Measurements from ENCODE around the gene CCL17.
"Not testable (repeated sequence)": the region's sequence is repeated elsewhere in the genome, so short reads cannot be mapped to it uniquely, and the experiment has no call there.

Gene CCL17

GRCh38 chr16:57395026-57395425, 9.5 kb upstream of the CCL17 start:
- DNase-seq (ENCODE audit: extremely low read depth in 1 of 2, low read depth in 1 of 2), result no peak

GRCh38 chr16:57396786-57397185, 7.8 kb upstream of the CCL17 start:
- no peak for DNase-seq (ENCODE audit: extremely low read depth in 1 of 2, low read depth in 1 of 2)

DNA sequence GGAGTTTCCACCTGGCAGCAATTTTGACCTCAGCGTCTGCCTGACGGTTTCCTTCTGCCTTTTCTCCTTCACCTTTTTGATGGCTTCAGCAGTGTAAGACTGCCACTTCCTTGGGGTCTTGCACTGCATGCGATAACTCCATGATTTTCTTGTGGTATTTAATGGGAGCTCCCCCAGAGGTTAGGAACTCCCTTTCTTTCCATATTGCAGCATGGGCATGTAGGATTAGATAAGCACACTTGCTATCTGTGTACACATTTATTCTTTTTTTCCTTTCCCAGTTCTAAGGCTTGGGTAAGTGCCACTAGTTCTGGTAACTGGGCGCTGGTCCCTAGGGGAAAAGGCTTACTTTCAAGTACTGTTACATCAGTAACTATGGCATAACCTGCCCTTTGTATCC, 7.1 kb upstream of the CCL17 start:
- not testable (repeated sequence) for DNase-seq (ENCODE audit: extremely low read depth in 1 of 2, low read depth in 1 of 2)

DNA sequence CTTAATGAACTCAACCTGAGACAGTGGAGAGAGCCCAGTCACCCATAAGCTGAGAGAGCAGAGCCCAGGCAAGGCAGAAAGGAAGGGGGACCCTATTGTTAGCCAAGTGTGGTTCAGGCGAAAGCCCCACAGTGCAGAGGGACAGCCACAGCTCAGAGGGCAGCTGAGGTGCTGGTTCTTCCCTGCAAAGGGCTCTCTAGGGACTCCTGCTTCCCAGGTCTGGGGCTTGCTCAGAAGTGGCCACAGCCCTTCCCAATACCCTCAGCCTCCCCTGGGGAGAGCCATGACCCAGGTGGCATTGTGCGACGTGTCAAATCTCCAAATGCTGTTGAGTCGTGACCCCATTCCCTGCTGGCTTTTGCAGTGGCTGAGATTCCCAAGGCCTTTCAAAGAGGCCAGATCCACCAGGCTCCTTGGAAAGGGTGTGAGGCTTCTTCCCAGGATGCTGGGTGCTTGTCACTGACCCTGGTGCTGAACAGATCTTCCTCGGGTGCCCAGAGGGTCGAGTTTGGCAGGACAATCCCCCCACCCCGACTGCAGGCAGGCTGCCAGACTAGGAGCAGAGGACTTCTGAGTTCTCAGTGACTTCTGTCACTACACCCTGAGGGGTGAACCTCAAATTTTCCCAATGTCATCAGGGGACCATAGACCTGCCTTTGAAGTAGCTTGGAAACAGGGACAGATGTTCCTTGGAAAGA, 2.5 kb upstream of the CCL17 start:
- no peak for DNase-seq (ENCODE audit: extremely low read depth in 1 of 2, low read depth in 1 of 2)

GRCh38 chr16:57405097-57405496, 530 bp downstream of the CCL17 start:
- no peak for DNase-seq (ENCODE audit: extremely low read depth in 1 of 2, low read depth in 1 of 2)

DNA sequence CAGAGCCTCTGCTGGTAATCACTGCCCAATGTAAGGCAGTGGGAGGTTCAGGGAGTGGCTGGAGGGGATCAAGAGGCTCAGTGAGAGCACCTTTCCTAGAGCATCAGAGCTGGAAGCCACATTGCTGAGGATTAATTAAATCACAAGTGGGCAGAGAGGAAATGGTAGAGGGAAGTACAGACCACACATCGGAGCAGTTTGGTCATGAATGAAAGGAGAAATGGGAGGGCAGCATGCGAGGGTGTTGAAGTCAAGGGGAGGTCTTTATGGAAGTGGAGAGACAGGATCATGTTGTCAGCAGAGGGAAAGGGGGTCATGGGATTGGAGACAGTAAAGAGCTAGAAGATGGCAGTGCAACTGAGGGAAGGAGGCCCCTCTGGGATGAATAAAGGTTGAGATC, 2.3 kb downstream of the CCL17 start:
- no peak for DNase-seq (ENCODE audit: extremely low read depth in 1 of 2, low read depth in 1 of 2)

- no peak for DNase-seq (ENCODE audit: extremely low read depth in 1 of 2, low read depth in 1 of 2)
Observed at GRCh38 chr16:57407521-57408353, 3.2 kb downstream of the CCL17 start.

DNA sequence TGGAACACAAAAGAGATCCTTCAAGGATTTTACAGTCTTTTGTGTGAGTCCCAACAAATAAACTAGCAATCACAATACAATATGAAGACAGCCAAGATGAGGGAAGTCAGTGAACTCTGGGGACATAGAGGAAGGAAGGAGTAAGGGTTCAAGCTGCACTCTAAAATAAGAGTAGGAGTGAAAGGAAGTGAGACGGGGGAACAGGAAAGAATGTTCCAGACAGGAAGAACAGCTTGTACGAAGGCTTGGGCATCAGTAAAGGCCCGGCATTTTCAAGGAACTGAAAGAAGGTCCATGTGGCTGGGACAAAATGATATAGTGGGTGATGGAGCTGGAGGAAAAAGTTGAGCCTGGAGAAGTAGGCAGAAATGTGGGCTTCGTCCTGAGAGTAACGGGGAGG, 4.5 kb downstream of the CCL17 start:
- no peak for DNase-seq (ENCODE audit: extremely low read depth in 1 of 2, low read depth in 1 of 2)

DNA sequence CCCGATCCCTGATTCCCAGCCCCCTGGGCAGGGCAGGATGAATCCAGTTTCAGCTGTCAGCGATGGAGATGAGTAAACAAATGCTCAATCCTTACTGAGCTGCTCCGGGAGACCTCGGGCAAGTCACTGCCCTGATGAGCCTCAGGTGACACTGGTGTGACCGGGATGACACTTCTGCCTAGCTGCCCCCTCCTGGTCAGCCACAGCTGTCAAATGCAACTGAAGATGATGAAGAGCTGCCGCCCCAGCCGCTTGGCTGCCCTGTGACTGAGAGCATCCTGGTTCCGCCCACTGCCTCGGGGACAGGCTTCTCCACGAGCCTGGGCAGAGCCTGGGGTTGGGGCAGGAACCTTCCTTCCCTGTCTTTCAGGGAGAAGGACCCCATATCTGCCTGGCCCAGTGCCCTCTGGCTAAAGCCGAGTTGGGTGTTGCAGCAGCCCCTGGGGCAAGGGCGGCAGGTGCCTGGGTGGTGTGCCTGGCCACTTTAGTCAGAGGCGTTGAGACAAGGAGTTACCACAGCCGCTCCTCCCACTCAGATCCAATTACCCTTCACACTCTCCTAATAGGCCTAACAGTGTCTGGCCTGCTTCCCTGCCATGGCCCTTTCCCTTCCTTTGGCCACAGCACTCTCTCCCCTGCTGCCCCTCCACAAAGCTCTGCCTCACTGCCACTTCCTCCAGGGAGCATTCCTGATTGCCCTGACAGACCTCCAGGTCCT, 5.5 kb downstream of the CCL17 start:
- DNase-seq (ENCODE audit: extremely low read depth in 1 of 2, low read depth in 1 of 2), result no peak

DNA sequence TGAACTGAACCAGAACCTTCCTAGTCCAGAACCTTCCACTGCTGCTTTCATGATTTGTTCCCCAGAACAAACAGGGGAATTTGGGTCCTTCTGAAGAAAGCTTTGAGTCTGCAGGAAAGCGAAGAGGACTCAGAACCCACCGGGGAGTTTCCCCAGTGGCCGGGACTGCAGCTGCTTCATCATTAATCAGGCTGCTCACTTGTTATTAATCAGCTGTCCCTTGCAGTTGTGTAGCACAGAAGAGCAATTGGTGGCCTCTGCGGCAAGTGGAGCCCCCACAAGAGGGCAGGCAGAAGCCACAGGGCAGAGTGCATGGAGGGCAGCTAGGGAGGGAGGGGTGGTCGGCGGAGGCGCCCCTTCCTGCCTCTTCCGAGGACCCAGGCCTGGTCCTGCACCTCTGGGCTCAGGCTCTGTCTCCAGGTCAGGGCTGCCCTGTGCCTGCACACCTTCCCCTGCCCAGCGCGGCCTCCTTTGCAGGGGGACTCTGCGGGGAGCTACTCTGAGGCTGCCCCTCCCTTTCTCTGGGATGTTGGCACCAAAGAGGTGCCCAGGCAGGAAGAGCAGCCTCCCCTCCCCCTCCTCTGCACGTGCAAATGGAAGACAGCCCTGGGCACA, 6.9 kb downstream of the CCL17 start:
- DNase-seq (ENCODE audit: extremely low read depth in 1 of 2, low read depth in 1 of 2), result no peak

GRCh38 chr16:57412584-57412983, 8.0 kb downstream of the CCL17 start:
- no peak for DNase-seq (ENCODE audit: extremely low read depth in 1 of 2, low read depth in 1 of 2)

DNA sequence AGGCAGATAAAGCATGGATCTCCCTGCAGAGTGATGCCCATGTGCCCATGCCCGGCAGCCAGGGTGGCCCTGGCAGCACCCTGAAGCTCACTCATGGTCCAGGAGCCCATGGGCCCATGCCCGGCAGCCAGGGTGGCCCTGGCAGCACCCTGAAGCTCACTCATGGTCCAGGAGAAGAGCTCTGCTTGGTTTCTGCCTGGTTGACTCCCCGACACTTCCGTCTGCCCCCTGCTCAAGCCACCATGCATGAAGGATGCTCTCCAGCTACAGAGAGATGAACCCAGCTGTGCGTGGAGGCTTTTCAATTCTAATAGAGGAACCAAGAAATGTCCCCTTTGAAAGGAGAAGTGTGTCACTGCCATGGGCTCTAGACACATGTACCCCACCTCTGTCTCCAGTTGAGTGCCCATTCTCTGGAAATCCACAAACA, 8.7 kb downstream of the CCL17 start:
- DNase-seq (ENCODE audit: extremely low read depth in 1 of 2, low read depth in 1 of 2), result no peak

- no peak for DNase-seq (ENCODE audit: extremely low read depth in 1 of 2, low read depth in 1 of 2)
Observed at GRCh38 chr16:57413733-57414132, 9.2 kb downstream of the CCL17 start.

DNA sequence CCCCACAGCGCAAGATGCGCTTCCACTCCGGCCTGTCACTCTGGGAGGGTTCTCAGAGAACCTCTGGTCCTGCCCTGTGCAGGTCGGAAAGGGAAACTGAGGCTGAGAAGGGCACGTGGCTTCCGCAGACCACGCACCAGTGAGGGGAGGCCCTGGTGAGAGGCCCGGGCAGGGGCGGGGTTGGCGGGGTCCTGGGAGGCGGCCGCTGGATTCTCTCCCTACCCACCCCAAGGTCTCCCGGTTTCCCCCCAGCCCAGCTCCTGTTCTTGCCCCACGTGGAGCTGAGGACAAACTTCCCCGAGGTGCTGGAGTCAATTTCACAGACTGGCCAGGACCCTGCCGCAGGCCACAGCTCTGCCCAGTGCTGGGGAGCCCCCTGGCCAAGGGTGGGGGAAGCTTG, 11.5 kb downstream of the CCL17 start:
- no peak for DNase-seq (ENCODE audit: extremely low read depth in 1 of 2, low read depth in 1 of 2)

DNA sequence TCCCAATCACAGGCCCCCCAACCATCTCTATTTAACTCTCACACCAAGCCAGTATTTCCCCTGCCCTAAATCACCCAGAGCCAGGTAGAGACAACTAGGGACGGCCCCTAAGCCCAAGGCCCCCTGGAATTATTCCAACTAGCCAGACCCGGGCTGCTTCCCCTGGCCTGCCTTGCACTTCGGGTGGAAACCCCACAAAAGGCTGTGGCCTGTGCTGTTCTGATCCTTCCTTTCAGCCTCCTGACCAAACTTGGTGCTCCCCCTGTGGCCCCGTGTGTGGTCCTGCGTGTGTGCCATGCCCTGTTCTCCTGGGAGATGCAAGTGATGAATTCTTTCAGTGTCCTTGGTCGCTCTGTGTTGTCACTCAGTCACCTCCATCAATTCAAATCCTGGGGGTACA, 14.9 kb downstream of the CCL17 start:
- no peak for DNase-seq (ENCODE audit: extremely low read depth in 1 of 2, low read depth in 1 of 2)

- DNase-seq (ENCODE audit: extremely low read depth in 1 of 2, low read depth in 1 of 2), result no peak
Observed at GRCh38 chr16:57422026-57422944, 17.7 kb downstream of the CCL17 start.

DNA sequence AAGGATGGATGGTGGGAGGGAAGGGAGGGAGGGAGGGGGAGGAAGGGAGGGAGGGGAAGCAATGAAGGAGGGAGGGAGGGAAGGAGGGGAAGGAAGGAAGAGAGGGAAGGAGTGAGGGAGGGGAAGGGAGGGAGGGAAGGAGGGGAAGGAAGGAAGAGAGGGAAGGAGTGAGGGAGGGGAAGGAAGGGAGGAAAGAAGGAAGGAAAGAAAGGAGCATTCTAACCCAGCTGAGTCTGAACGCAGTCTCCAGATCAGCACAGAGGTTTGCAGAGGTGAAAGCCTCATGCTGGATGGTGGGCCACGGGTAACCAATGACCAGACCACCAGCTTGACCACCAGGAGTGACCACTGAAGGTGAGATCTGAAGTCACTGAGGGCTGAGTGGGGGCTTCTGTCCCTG, 18.6 kb downstream of the CCL17 start:
- DNase-seq (ENCODE audit: extremely low read depth in 1 of 2, low read depth in 1 of 2), result no peak

DNA sequence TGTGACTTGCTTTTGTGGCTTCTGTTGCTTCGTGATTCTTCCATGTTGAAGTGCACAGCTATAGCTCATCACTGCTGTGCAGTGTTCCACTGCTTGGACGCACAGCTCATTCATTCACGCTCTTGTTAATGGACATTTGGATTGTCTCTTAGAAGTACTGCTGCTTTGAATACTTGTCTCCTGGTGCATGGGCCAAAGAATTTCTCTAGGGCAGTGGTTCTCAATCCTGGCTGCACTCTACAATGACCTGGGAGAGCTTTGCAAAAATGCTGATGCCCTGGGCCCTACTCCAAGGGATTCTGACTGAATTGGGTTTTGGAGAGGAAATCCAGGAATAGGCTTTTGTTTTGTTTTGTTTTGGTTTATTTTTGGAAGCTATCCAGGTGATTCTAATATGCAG, 20.0 kb downstream of the CCL17 start:
- no peak for DNase-seq (ENCODE audit: extremely low read depth in 1 of 2, low read depth in 1 of 2)

DNA sequence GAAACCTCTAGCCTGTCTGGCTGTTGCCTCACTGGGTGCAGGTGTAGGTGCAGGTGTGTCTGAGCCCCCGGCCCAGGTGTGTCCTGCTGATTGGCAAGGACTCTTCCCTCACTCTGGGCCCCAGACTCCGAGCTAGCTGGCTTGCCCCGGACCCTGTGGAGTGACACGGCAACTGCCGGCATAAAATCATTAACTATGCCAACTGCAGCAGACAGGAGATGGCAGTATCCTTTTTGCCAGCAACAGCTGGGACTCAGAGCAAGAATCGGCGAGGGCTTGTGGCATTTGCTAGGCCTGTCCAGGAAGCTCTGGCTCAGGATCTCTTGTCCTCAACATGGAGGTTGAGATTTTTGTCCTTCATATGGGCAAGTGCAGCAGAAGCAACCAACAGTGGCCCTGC, 21.8 kb downstream of the CCL17 start:
- no peak for DNase-seq (ENCODE audit: extremely low read depth in 1 of 2, low read depth in 1 of 2)

DNA sequence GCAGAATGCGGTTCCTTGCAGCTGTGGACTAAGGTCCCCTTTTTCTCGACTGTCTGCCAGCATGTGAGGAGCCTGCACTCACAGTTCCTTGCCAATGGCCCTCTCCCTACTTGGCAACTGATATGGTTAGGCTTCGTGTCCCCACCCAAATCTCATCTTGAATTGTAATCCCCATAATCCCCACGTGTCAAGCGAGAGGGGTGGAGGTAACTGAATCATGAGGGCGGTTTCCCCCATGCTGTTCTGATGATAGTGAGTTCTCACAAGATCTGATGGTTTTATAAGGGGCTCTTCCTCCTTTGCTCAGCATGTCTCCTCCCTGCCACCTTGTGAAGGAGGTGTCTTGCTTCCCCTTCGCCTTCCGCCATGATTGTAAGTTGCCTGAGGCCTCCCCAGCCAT, 22.7 kb downstream of the CCL17 start:
- DNase-seq (ENCODE audit: extremely low read depth in 1 of 2, low read depth in 1 of 2), result no peak

Measured in stimulated activated CD8-positive, alpha-beta memory T cell treated with anti-CD3 and anti-CD28 coated beads, Interleukin-7, amount 100 ng/mL, for 48 hours (primary cell).